Midbrain (tissue), 1 donor: Measurements from ENCODE around the gene VN1R5.

ENCODE experiments used
- DNase-seq: peaks from one replicate; lab custom pipeline; 2025; lab: John Stamatoyannopoulos, UW

Gene VN1R5

GRCh38 chr1:247300491-247301175 lies 44.8 kb downstream of the VN1R5 start:
- DNase-seq = no peak

GRCh38 chr1:247301176-247301540 lies 45.3 kb downstream of the VN1R5 start:
- DNase-seq = no peak

- DNase-seq = no peak
Measured at GRCh38 chr1:247303216-247303615, 47.3 kb downstream of the VN1R5 start.

- DNase-seq = no peak
Measured at GRCh38 chr1:247304031-247304430, 48.2 kb downstream of the VN1R5 start.
